Embryonic facial prominence (tissue), 1 donor: Measurements from ENCODE around the gene RASA1.

Experiments
- DNase-seq: peaks from one replicate; pipeline ENCODE4 v3.0.0-alpha.2; 2016; ENCODE audit errors: extremely low spot score

Gene RASA1

DNA sequence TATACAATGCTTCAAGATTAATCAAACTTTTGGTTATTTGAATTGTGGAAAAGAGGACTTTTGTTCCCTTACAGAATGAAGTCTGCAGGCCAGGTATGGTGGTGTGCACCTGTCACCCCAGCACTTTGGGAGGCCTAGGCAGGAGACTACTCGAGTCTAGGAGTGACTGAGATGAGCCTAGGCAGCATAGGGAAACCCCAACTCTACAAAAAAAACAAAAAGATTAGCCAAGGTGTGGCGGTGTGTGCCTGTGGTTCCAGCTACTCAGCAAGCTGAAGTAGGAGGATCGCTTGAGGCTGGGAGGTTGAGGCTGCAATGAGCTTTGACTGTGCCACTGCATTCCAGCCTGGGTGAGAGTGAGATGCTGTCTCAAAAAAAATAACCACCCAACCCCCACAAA, 135.7 kb downstream of the RASA1 start:
- DNase-seq = no peak

DNA sequence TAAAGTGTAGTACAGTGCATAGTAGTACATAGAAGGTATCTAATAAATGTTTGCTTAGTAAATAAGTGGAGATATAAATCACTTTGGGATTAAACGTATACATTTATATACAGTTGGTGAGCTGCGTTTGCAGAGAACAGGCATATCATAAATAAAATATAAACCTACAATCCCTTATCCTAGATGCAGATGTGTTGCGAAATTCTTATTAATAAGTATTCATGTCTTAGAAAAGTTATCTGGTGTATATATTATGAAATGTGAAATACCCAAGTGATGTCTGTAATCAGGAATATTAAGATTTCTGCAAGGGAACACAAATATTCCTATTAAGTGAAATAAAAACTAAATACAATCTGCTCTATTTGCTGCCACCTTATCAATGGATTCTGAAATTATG, 136.2 kb downstream of the RASA1 start:
- DNase-seq = no peak

DNA sequence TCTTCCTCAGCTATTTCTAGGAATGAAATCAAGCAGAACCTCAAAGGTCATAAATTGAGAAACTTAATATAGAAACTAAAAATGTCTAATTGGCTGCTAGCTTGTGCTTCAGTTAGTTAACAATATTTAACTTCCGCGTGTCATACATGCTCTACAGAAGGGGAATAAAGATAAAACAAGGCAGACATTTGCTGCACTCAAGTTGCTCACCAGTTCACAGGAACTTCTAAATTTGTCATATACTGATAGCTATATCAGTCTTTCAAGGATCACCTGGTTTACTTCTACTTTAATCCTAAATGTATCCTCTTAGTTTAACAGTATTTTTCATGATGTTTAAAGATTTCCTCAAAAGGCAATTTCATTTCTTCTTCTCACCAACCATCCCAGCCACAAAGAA, 136.7 kb downstream of the RASA1 start:
- DNase-seq = no peak

DNA sequence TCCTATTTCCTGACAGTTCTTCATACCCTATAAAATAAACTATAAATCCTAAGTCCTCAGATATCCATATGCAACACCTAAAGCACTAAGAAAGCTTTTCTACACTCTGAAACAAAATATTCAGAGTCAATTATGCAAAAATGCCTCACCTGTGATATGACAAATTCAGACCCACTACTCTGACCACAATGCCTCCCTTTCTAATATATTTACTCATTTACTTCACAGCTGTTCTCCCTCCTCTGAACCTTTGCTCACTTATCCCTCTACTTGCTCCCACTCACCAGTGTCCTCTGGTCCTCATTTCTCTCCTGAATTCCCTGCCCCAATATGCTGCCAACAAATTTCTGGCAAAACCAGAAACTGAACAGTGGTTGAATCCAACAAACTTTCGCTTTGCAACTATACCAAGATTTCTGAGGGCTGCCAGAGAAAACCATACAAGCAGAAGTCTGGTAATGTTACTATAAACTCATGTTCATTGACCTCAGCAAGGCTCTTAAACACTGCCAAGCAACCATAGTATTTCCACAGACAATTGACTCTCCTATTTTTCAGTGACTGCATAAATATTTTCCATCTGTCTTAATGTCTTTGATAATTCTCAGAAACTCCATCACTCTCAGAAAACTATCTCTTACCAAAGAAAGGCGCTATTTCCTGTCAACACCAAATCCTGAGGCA, 137.9 kb downstream of the RASA1 start:
- no peak for DNase-seq

- DNase-seq = no peak
Observed at GRCh38 chr5:87408204-87408603, 140.5 kb downstream of the RASA1 start.

DNA sequence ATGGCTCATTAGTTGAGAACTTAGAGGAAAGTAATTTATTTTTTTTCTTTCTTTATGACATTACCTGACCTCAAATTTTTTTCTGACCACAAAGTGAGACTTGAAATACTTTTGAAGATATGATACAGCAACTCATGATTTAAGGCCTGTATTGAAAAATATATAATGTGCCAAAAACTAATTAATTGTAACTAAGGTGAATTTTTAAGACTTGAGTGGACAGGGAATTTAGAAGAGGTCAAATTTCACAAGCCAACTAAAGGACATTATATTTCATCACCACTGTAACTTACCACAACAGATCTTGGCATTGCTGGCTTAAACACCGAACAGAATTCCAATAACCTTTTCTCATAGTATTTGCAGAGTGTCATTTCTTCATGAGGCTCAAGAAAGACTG, 143.2 kb downstream of the RASA1 start:
- DNase-seq = no peak

DNA sequence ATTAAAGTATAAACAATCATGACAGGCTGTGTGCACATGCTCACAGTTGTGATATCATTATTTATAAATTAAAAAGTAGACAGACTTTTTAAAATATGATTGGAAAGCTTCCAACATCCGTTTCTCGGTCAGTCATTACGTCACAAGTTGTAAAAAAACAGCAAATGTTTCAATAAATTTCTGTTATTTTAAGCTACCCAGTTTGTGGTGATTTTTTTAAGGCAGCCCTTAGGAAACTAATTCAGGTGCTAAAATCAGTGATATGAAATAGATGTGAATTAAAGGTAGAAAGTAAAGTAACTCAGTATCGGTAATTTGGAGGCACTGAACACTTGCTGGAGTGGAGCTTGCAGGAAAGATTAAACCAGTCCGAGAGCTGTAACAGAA, 143.9 kb downstream of the RASA1 start:
- no peak for DNase-seq

GRCh38 chr5:87411973-87412629, 144.4 kb downstream of the RASA1 start:
- DNase-seq = peak; percentile 83

GRCh38 chr5:87412630-87413342, 145.1 kb downstream of the RASA1 start, which contains the start of gene CCNH:
TSS of gene CCNH (minus strand) at chr5:87412930. CDS start at chr5:87412794, 136 bp downstream.
- peak; percentile 97 for DNase-seq

GRCh38 chr5:87413343-87413645, 145.6 kb downstream of the RASA1 start:
- no peak for DNase-seq

DNA sequence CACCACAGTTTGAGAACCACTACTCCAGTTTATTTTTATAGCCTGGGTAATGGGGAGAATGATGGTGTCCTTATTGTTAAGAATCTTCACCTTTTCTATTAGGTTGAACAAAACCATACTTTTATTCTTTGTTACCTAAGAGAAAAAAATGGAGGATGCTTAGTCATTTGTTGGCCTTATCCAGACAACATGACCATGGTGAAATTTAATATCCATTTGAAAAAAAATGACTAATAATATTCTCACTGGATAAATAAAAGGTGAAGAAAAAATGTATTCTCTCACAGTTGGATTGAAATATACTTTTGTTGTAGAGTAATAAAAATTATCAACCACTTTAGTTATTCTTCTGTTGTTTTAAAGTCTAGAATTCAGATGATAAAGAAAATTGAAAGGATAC, 150.8 kb downstream of the RASA1 start:
- DNase-seq = no peak

GRCh38 chr5:87421307-87421706, 153.6 kb downstream of the RASA1 start:
- no peak for DNase-seq

DNA sequence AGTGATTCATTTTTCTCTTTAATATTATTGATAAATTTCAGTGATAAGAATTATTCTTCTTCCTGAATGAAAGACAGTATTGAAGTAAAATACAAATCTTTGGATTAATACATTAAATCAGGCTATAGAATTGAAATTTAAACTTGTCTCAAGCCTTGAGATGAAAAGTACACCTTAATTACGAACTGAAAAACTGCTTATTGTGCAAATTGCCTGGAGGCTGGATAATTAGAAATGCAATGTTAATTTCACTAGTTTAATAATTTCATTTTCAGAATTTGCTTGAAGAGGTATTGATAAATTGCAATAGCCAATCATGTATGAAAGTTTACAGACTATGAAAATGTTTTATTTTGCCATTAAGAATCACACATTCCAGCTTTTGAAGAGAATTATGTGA, 156.1 kb downstream of the RASA1 start:
- no peak for DNase-seq

GRCh38 chr5:87430863-87431457, 163.3 kb downstream of the RASA1 start:
- DNase-seq = no peak

DNA sequence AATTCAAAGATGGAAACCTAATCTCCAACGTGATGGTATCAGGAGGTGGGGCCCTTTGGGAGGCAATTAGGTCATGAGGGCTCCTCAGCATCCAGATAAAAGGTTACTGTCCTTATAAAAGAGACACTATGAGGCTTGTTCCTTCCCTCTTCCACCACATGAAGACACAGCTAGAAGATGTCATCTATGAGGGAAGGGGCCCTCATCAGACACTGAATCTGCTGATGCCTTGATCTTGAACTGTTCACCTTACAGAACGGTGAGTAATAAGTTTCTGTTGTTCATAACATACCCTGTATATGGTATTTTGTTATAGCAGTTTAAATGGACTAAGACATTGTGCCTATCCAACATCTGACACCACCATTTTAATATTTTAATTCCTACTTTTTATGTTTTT, 164.8 kb downstream of the RASA1 start:
- DNase-seq = no peak

DNA sequence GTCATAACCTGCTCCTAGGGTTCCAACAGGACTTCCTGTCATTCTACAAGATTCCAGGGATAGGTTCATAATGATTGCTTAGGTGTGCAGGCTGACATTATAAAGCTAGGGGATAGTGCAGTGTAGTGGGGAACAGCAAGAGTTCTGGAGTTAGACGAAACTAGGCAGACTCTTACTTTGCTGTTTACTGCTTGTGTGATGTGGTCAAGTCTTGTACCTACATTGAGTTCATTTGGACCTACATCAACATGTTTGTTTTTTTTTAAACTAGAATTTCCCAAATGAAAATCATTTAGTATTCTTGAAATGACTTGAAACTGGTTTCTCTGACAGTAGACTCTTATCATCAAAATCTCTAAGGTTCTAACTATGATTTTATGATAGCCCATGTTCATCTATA, 166.3 kb downstream of the RASA1 start:
- DNase-seq = no peak

DNA sequence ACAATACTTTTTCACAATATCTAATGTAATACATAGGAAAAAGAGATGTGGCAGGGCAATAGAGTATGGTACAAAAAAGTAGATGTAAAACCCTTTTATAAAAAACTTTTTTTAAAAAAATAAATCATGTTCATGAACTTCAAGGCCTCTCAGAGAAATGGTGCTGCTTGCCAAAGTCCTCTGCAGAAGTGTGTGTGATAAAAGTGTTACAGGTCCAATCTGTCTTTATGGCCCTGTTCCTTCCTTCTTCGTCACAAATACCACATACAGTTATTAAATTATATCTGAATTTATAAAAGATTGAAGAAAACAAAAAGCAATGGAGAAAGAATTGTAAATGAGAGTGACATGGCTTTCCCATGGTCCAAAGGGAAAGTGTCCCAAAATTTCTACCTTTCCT, 166.8 kb downstream of the RASA1 start:
- no peak for DNase-seq

- DNase-seq = no peak
Observed at GRCh38 chr5:87435144-87435694, 167.5 kb downstream of the RASA1 start.

DNA sequence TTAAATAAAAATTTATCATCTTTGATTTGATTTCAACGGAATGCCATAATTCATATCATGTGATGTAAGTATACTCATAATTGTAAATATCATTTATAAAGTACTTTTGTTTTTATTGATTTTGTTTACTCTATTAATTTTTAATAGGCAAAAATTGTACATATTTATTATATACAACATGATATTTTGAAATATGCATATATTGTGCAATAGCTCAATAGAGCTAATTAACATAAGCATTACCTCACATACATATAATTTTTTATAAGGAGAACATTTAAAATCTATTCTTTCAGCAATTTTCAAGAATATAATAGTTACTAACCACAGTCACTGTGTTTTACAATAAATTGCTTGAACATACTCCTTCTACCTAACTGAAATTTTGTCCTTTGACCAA, 170.0 kb downstream of the RASA1 start:
- no peak for DNase-seq

GRCh38 chr5:87438231-87438630, 170.5 kb downstream of the RASA1 start:
- no peak for DNase-seq
